K562 (cell line): ENCODE data around the gene SIAE. TPM values are rescaled to one million over a fixed set of nuclear protein-coding genes. Genes with fewer than 3 reads are reported as not detected.
A peak's percentile ranks its signal among the peaks of the same experiment; 100 is the strongest.

ENCODE experiments used
- BRD4 ChIP-seq: fragments of 200-600 bp; sonication (generic); IDR thresholded peaks from 2 replicates; pipeline ENCODE4 v1.6.1; 2017; ENCODE audit warnings: inconsistent platforms
- DMBX1 ChIP-seq: fragments of 250-450 bp; sonication (Bioruptor Pico); IDR thresholded peaks from 2 replicates; pipeline ENCODE4 v1.8.0; 2022; ENCODE audit warnings: inconsistent platforms, mild to moderate bottlenecking, moderate library complexity, borderline replicate concordance
- ESRRA ChIP-seq: fragments of 450-650 bp; IDR thresholded peaks from 2 replicates; pipeline ENCODE4 v1.6.1; 2014; ENCODE audit warnings: low read depth, mild to moderate bottlenecking, moderate library complexity, borderline replicate concordance
- ETV5 ChIP-seq: sonication (generic); formaldehyde crosslinking; IDR thresholded peaks from 2 replicates; pipeline ENCODE4 v1.4.0; 2020; ENCODE audit warnings: low read depth, mild to moderate bottlenecking, missing genetic modification reagents
- GABPA ChIP-seq: fragments of 200-800 bp; sonication (Bioruptor generic); conservative IDR thresholded peaks from 2 replicates; pipeline ENCODE4 v1.6.1; 2016; ENCODE audit warnings: low read depth, missing genetic modification characterization, missing compliant biosample characterization
- HBP1 ChIP-seq: fragments of 450-650 bp; formaldehyde crosslinking; IDR thresholded peaks from 2 replicates; pipeline ENCODE4 v1.4.0; 2022; ENCODE audit warnings: missing genetic modification characterization
- HDAC2 ChIP-seq: fragments of 450-650 bp; IDR thresholded peaks from 2 replicates; pipeline ENCODE4 v1.6.1; 2016; ENCODE audit warnings: mild to moderate bottlenecking
- ILK ChIP-seq: fragments of 450-650 bp; IDR thresholded peaks from 2 replicates; pipeline ENCODE4 v1.6.1; 2016; ENCODE audit warnings: missing genetic modification characterization, low read depth, mild to moderate bottlenecking, missing compliant biosample characterization, moderate library complexity, borderline replicate concordance
- MEIS2 ChIP-seq: fragments of 450-650 bp; IDR thresholded peaks from 2 replicates; pipeline ENCODE4 v1.6.1; 2014; ENCODE audit warnings: mild to moderate bottlenecking; ENCODE audit not compliant: partially characterized antibody
- NR2F6 ChIP-seq: fragments of 450-650 bp; formaldehyde crosslinking; IDR thresholded peaks from 2 replicates; pipeline ENCODE4 v1.4.0; 2020; ENCODE audit warnings: mild to moderate bottlenecking
- NRF1 ChIP-seq, 2 experiments: fragments of 450-650 bp; IDR thresholded peaks in 1 of 2; conservative IDR thresholded peaks in 1 of 2; 2 replicates each; pipeline ENCODE4 v1.6.1; 2014; ENCODE audit warnings: mild to moderate bottlenecking in 2 of 2
- PML ChIP-seq: IDR thresholded peaks from 2 replicates; pipeline ENCODE4 v1.6.1; 2012; ENCODE audit warnings: low read length, inconsistent platforms
- SAP30 ChIP-seq: fragments of 200-600 bp; sonication (generic); IDR thresholded peaks from 2 replicates; pipeline ENCODE4 v1.6.1; 2012; ENCODE audit warnings: borderline replicate concordance, low read depth, mild to moderate bottlenecking, moderate library complexity, low read length, control low read depth, inconsistent platforms; ENCODE audit not compliant: insufficient read depth, poor library complexity, severe bottlenecking
- SPI1 ChIP-seq: IDR thresholded peaks from 2 replicates; pipeline ENCODE4 v1.6.1; 2011; ENCODE audit warnings: low read depth, low read length, control low read depth, borderline replicate concordance
- SRSF3 ChIP-seq: fragments of 200-400 bp; formaldehyde crosslinking; IDR thresholded peaks from 2 replicates; pipeline ENCODE4 v1.6.1; 2016; ENCODE audit warnings: mild to moderate bottlenecking, low read length, moderate library complexity; ENCODE audit not compliant: insufficient read depth
- XRCC3 ChIP-seq: fragments of 450-650 bp; IDR thresholded peaks from 2 replicates; pipeline ENCODE4 v1.6.1; 2017; ENCODE audit warnings: mild to moderate bottlenecking, moderate library complexity
- ZNF174 ChIP-seq: fragments of 250-450 bp; sonication (Bioruptor Pico); IDR thresholded peaks from 2 replicates; pipeline ENCODE4 v1.4.0; 2020; ENCODE audit warnings: mild to moderate bottlenecking
- ZNF436 ChIP-seq: fragments of 250-450, 450-650 bp; sonication (Bioruptor Pico); formaldehyde crosslinking; IDR thresholded peaks from 2 replicates; pipeline ENCODE4 v1.7.0; 2020; ENCODE audit warnings: mild to moderate bottlenecking
- ZNF518B ChIP-seq: fragments of 250-450 bp; sonication (Bioruptor Pico); IDR thresholded peaks from 2 replicates; pipeline ENCODE4 v1.5.0; 2021; ENCODE audit warnings: mild to moderate bottlenecking, moderate library complexity
- ZNF551 ChIP-seq: fragments of 250-450 bp; sonication (Bioruptor Pico); IDR thresholded peaks from 2 replicates; pipeline ENCODE4 v1.5.0; 2021; ENCODE audit warnings: mild to moderate bottlenecking, moderate library complexity
- ZNF764 ChIP-seq: fragments of 250-450 bp; sonication (Bioruptor Pico); IDR thresholded peaks from 2 replicates; pipeline ENCODE4 v1.4.0; 2020; ENCODE audit warnings: low read depth, mild to moderate bottlenecking, moderate library complexity
- polyA plus RNA-seq, 8 experiments: library from polyadenylated mRNA; depleted of rRNA in 4 of 8; stranded (reverse) in 5 of 8; unstranded in 3 of 8; fragments of >200 nt; fragmentation: Nextera tagmentation in 2 of 8; fragmentation: Illumina TruSeq in 1 of 8; extraction: Ambion mirVana in 2 of 8; extraction: Trizol in 1 of 8; gene quantifications; 2 replicates each; pipeline versions ENCODE4 v1.2.1 to v1.2.3, GENCODE V29; 2011 to 2014; ENCODE audit warnings: inconsistent platforms in 1 of 8, missing spikeins in 1 of 8
- total RNA-seq, 7 experiments: library from RNA; depleted of rRNA in 6 of 7; stranded (reverse); fragments of >200 nt in 6 of 7; fragmentation: Illumina TruSeq in 2 of 7; extraction: Trizol in 2 of 7; gene quantifications; 2 replicates each; pipeline versions ENCODE4 v1.2.1 to v1.2.3, GENCODE V29; 2011 to 2021; ENCODE audit warnings: low replicate concordance in 1 of 7
- TF ChIP-seq, protein P1 (sequence below): fragments of 200-800 bp; sonication (Bioruptor generic); IDR thresholded peaks from 2 replicates; pipeline ENCODE4 v1.6.1; 2017; ENCODE audit warnings: missing genetic modification characterization, missing compliant biosample characterization

Gene SIAE
- total and polyA plus RNA-seq, 9 of the 15 experiments (the other 6 are each of a cell fraction or from before 2014, with no cell fraction given) = 0.89 to 9.6 (median 3.7) TPM

- TF ChIP-seq SRSF3 (no peak), ETV5 (CRISPR knock-in tag) (peak; percentile 86), ZNF764 (no peak), MEIS2 (no peak), BRD4 (no peak), SAP30 (peak; percentile 62), NRF1 (conservative IDR thresholded peaks at IDR 0.05 in 1 of 2, IDR thresholded peaks at IDR 0.05 in 1 of 2) (peak; percentile 90 to 92), ZNF436 (CRISPR knock-in tag) (no peak), ZNF518B (CRISPR knock-in tag) (no peak), ZNF174 (CRISPR knock-in tag) (no peak), GABPA (tag) (peak; percentile 98), HBP1 (CRISPR knock-in tag) (no peak), PML (peak; percentile 83), HDAC2 (peak; percentile 43; the same call in 1 of the 2 replicates), DMBX1 (no peak), SPI1 (peak; percentile 79), XRCC3 (no peak), ESRRA (peak; percentile 70; the same call in 1 of the 2 replicates), ZNF551 (no peak), ILK (tag) (no peak), NR2F6 (CRISPR knock-in tag) (no peak)
- TF ChIP-seq, protein P1, sequence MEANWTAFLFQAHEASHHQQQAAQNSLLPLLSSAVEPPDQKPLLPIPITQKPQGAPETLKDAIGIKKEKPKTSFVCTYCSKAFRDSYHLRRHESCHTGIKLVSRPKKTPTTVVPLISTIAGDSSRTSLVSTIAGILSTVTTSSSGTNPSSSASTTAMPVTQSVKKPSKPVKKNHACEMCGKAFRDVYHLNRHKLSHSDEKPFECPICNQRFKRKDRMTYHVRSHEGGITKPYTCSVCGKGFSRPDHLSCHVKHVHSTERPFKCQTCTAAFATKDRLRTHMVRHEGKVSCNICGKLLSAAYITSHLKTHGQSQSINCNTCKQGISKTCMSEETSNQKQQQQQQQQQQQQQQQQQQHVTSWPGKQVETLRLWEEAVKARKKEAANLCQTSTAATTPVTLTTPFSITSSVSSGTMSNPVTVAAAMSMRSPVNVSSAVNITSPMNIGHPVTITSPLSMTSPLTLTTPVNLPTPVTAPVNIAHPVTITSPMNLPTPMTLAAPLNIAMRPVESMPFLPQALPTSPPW (CRISPR knock-in tag) = peak; percentile 74; the same call in 1 of the 2 replicates
Measured at GRCh38 chr11:124622531-124623451, 50.7 kb downstream of the SIAE start, which contains the start of gene TBRG1 (continued).
